ENCODE measurements around the gene LARGE2. TPM values are rescaled to one million over a fixed set of nuclear protein-coding genes. Genes with fewer than 3 reads are reported as not detected.

Gene LARGE2
- total RNA-seq, 1 experiment from 2014 or later, result 67.6 TPM

GRCh38 chr11:45896422-45896984 lies 26.0 kb upstream of the LARGE2 start:
- Histone ChIP-seq H3K4me2 (ENCODE audit: low read length) (no peak overlapping the region), H3K4me1 (ENCODE audit: control insufficient read depth in 1 of 2, insufficient read depth in 2 of 2, low read length in 2 of 2) (peaks cover 10 to 25% of the 10 kb centered on the region in 2 experiments; a peak in 3 of 4 replicates), H3K27ac (ENCODE audit: low read depth, low read length) (no peak overlapping the region), H2AFZ (ENCODE audit: low read depth, low read length, poor library complexity, severe bottlenecking) (no peak overlapping the region), H4K20me1 (ENCODE audit: insufficient read depth) (no peaks in the 10 kb centered on the region), H3K36me3 (ENCODE audit: control insufficient read depth in 1 of 2, insufficient read depth in 2 of 2, low read length in 2 of 2) (no peaks in the 10 kb centered on the region), H3K9me2 (ENCODE audit: insufficient read depth) (no peaks in the 10 kb centered on the region), H3K4me3 (replicated peaks in 1 of 2; ENCODE audit: low read depth in 1 of 2, low read length in 2 of 2) (no peak overlapping the region), H3K27me3 (ENCODE audit: insufficient read depth, low read length) (no peaks in the 10 kb centered on the region), H3K79me2 (ENCODE audit: insufficient read depth, low read length) (no peaks in the 10 kb centered on the region), H3K9ac (ENCODE audit: low read length) (no peak overlapping the region), H3K9me3 (ENCODE audit: control insufficient read depth in 1 of 2, insufficient read depth in 1 of 2, low read depth in 1 of 2, low read length in 2 of 2) (no peaks in the 10 kb centered on the region)
- RAD21 ChIA-PET (ENCODE audit: low non-redundant PET in 1 of 2, low total read pairs in 2 of 2, uncharacterized antibody in 2 of 2, unreplicated experiment in 2 of 2), result no interaction called here
- DNase-seq (ENCODE audit: low read depth, low spot score) (no peak), ATAC-seq (no peak)
- intact Hi-C loops (cut with micrococcal nuclease), result no loop called here
- POLR2A ChIA-PET, result no interaction called here
- BruUV-seq (replicated peaks), result no TSS peak
- TF ChIP-seq REST (IDR thresholded peaks at IDR 0.05; ENCODE audit: low read depth) (no peak), ZBTB33 (IDR thresholded peaks at IDR 0.05; ENCODE audit: extremely low read depth, insufficient replicate concordance, low read length) (no peak), SP1 (IDR thresholded peaks at IDR 0.05; ENCODE audit: low read depth) (no peak), EZH2 (IDR thresholded peaks at IDR 0.05) (no peak), POLR2AphosphoS5 (IDR thresholded peaks at IDR 0.05; ENCODE audit: low read depth, low read length) (no peak), MAX (IDR thresholded peaks at IDR 0.05) (no peak), JUND (IDR thresholded peaks at IDR 0.05) (no peak), YY1 (IDR thresholded peaks at IDR 0.05; ENCODE audit: extremely low read depth, insufficient replicate concordance, low read depth, low read length) (no peak), CBX3 (IDR thresholded peaks at IDR 0.05; ENCODE audit: low read depth) (no peak), ZFX (IDR thresholded peaks at IDR 0.05) (no peak), CEBPB (IDR thresholded peaks at IDR 0.05; ENCODE audit: low read depth) (no peak), SIN3A (IDR thresholded peaks at IDR 0.05; ENCODE audit: low read depth) (no peak), TCF7L2 (IDR thresholded peaks at IDR 0.05; ENCODE audit: borderline replicate concordance, extremely low read depth, insufficient read depth, insufficient read length) (no peak)
- CTCF ChIA-PET, result no interaction called here

Data from HCT116 (cell line).